ENCODE results near the gene EXOC6B. TPM values are rescaled to one million over a fixed set of nuclear protein-coding genes. Genes with fewer than 3 reads are reported as not detected.

Gene EXOC6B
- polyA plus RNA-seq, 4 donors, result 6.9 to 12.6 (median 8.5) TPM

- 91 to 95% (median 94%) methylated on average over 27 to 29 of the region's 29 CpGs for WGBS, 3 donors
- H3K36me3 ChIP-seq (ENCODE audit: control insufficient read depth in 3 of 3, insufficient read depth in 2 of 3, low read depth in 1 of 3, low read length in 3 of 3), result no peaks in the 10 kb centered on the region
Observed at GRCh38 chr2:72132981-72133720, 692.7 kb downstream of the EXOC6B start.

DNA sequence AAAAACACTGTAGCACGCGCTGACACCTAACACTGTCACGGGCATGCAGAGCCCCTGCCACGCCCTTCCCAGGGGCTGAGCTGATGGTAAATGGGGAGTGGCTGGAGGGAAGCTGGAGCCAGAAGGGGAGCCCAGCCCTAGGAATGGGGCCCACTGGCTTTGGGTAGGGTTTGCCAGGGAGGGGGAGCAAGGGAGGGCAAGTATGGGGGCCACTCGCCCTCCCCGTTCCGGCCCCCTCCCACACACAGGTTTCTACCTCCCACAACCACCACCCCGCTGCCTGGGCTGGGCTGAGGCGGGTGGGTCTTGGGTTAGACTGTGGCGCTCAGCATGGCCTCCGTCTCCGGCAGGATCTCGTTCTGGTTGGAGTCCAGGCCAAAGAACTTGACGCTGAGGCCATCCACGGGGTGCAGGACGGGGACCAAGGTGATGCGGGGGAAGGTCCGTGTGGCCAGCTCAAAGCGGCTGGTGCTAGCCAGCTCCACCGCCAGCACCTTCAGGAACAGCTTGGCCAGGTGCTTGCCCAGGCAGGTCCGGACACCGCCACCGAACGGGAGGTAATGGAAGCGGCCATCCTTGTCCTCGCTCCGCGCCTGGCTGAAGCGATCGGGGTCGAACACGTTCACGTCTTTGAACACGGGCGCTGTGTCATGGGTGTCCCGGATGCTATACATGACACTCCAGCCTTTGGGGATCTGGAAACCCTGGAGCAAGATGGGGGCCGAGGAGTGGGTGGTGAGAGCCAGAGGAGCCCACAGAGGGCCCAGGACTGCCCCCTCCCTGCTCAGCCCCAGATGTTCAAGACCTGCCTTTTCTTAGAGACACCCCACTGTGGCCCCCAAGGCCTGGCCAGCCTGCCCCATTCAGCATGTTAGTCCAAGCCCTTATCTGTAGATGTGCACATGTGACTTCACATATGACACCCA lies 693.7 kb downstream of the EXOC6B start:
- whole genome bisulfite sequencing, 3 donors, result 87 to 92% (median 88%) methylated on average over 36 to 37 of the region's 37 CpGs
- no peak for FAIRE-seq

More at GRCh38 chr2:72132981-72133720, 692.7 kb downstream of the EXOC6B start:
- Histone ChIP-seq H3K4me1 (ENCODE audit: control insufficient read depth in 3 of 3, insufficient read depth in 2 of 3, low read depth in 1 of 3, low read length in 2 of 3) (peaks cover 0 to 7% (median 2%) of the 10 kb centered on the region in 3 donors), H3K4me3 (ENCODE audit: low read depth in 1 of 3, low read length in 3 of 3) (no peak overlapping the region), H3K27ac (ENCODE audit: low read depth in 1 of 3, low read length in 2 of 3) (no peak overlapping the region), H3K27me3 (ENCODE audit: control insufficient read depth in 3 of 3, insufficient read depth in 3 of 3, low read length in 3 of 3) (peaks cover 0 to 2% (median 0%) of the 10 kb centered on the region in 3 donors), H3K9me3 (ENCODE audit: control insufficient read depth in 2 of 2, insufficient read depth in 1 of 2, low read depth in 1 of 2, low read length in 1 of 2) (no peaks in the 10 kb centered on the region)
- FAIRE-seq, result no peak
- DNase-seq, result no peak

GRCh38 chr2:72131371-72131891 lies 694.4 kb downstream of the EXOC6B start:
- H3K9me3 ChIP-seq (ENCODE audit: control insufficient read depth in 2 of 2, insufficient read depth in 1 of 2, low read depth in 1 of 2, low read length in 1 of 2), result no peaks in the 10 kb centered on the region
- H3K36me3 ChIP-seq (ENCODE audit: control insufficient read depth in 3 of 3, insufficient read depth in 2 of 3, low read depth in 1 of 3, low read length in 3 of 3), result no peaks in the 10 kb centered on the region
- peaks cover 0 to 2% (median under 1%) of the 10 kb centered on the region in 3 donors for H3K27me3 ChIP-seq (ENCODE audit: control insufficient read depth in 3 of 3, insufficient read depth in 3 of 3, low read length in 3 of 3)
- WGBS, 3 donors, result 89 to 94% (median 90%) methylated on average over 16 of the region's 16 CpGs
- H3K27ac ChIP-seq (ENCODE audit: low read depth in 1 of 3, low read length in 2 of 3), result no peak overlapping the region
- DNase-seq (no peak), FAIRE-seq (no peak)
- H3K4me1 ChIP-seq (ENCODE audit: control insufficient read depth in 3 of 3, insufficient read depth in 2 of 3, low read depth in 1 of 3, low read length in 2 of 3), result no peaks in the 10 kb centered on the region
- no peak overlapping the region for H3K4me3 ChIP-seq (ENCODE audit: low read depth in 1 of 3, low read length in 3 of 3)

More for the DNA sequence above, 693.7 kb downstream of the EXOC6B start:
- no peak overlapping the region for H3K4me3 ChIP-seq (ENCODE audit: low read depth in 1 of 3, low read length in 3 of 3)
- no peaks in the 10 kb centered on the region for H3K9me3 ChIP-seq (ENCODE audit: control insufficient read depth in 2 of 2, insufficient read depth in 1 of 2, low read depth in 1 of 2, low read length in 1 of 2)
- H3K4me1 ChIP-seq (ENCODE audit: control insufficient read depth in 3 of 3, insufficient read depth in 2 of 3, low read depth in 1 of 3, low read length in 2 of 3), result no peaks in the 10 kb centered on the region
- no peak overlapping the region for H3K27ac ChIP-seq (ENCODE audit: low read depth in 1 of 3, low read length in 2 of 3)
- H3K36me3 ChIP-seq (ENCODE audit: control insufficient read depth in 3 of 3, insufficient read depth in 2 of 3, low read depth in 1 of 3, low read length in 3 of 3), result no peaks in the 10 kb centered on the region
- peaks cover 0 to 2% (median 0%) of the 10 kb centered on the region in 3 donors for H3K27me3 ChIP-seq (ENCODE audit: control insufficient read depth in 3 of 3, insufficient read depth in 3 of 3, low read length in 3 of 3)
- DNase-seq, result no peak

GRCh38 chr2:72130659-72131360 lies 695.0 kb downstream of the EXOC6B start:
- H3K27ac ChIP-seq (ENCODE audit: low read depth in 1 of 3, low read length in 2 of 3), result no peak overlapping the region
- H3K27me3 ChIP-seq (ENCODE audit: control insufficient read depth in 3 of 3, insufficient read depth in 3 of 3, low read length in 3 of 3), result peaks cover 0 to 2% (median 2%) of the 10 kb centered on the region in 3 donors
- FAIRE-seq (no peak), DNase-seq (no peak)
- no peaks in the 10 kb centered on the region for H3K36me3 ChIP-seq (ENCODE audit: control insufficient read depth in 3 of 3, insufficient read depth in 2 of 3, low read depth in 1 of 3, low read length in 3 of 3)
- WGBS, 3 donors, result 75 to 76% (median 75%) methylated on average over 26 of the region's 26 CpGs
- H3K9me3 ChIP-seq (ENCODE audit: control insufficient read depth in 2 of 2, insufficient read depth in 1 of 2, low read depth in 1 of 2, low read length in 1 of 2), result no peaks in the 10 kb centered on the region
- no peaks in the 10 kb centered on the region for H3K4me1 ChIP-seq (ENCODE audit: control insufficient read depth in 3 of 3, insufficient read depth in 2 of 3, low read depth in 1 of 3, low read length in 2 of 3)
- no peak overlapping the region for H3K4me3 ChIP-seq (ENCODE audit: low read depth in 1 of 3, low read length in 3 of 3)

DNA sequence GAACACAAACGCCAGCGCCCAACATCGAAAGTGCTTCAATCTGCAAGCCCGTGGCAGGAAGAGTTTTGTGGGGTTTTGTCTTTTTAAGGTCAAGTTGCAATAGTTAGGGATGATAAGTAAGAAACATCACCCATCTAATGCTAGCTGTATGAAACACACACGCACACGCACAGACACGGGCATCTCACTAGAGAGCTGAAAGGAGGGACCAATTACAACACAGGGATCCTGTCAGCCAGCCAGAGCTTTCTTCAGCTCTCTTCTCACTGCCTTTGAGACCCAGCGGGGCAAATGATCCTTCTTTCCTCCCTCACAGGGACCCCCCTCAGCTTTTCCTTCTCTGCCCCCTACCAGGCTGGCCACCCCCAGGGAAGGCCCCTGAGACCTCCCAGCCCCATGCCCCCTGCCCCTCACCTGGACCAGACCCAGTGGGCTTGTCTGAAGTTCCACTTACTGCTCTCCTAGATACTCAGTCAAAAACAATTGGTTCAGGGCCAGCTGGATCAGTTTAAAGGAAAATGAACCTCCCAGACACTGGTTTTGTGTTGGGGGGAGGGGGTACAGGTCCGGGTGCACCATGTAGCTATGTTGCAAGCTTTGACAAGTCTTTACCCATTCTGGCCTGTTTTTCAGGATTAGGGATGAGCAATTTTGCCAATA lies 696.0 kb downstream of the EXOC6B start:
- no peak for FAIRE-seq
- Histone ChIP-seq H3K27me3 (ENCODE audit: control insufficient read depth in 3 of 3, insufficient read depth in 3 of 3, low read length in 3 of 3) (peaks cover 0 to 2% (median 2%) of the 10 kb centered on the region in 3 donors), H3K4me3 (ENCODE audit: low read depth in 1 of 3, low read length in 3 of 3) (no peak overlapping the region), H3K4me1 (ENCODE audit: control insufficient read depth in 3 of 3, insufficient read depth in 2 of 3, low read depth in 1 of 3, low read length in 2 of 3) (no peaks in the 10 kb centered on the region), H3K9me3 (ENCODE audit: control insufficient read depth in 2 of 2, insufficient read depth in 1 of 2, low read depth in 1 of 2, low read length in 1 of 2) (no peaks in the 10 kb centered on the region), H3K36me3 (ENCODE audit: control insufficient read depth in 3 of 3, insufficient read depth in 2 of 3, low read depth in 1 of 3, low read length in 3 of 3) (no peaks in the 10 kb centered on the region), H3K27ac (ENCODE audit: low read depth in 1 of 3, low read length in 2 of 3) (no peak overlapping the region)
- DNase-seq, result no peak
- WGBS, 3 donors, result 76 to 84% (median 81%) methylated on average over 9 of the region's 9 CpGs

GRCh38 chr2:72128843-72129227 lies 697.0 kb downstream of the EXOC6B start:
- peaks cover 0 to 2% (median 2%) of the 10 kb centered on the region in 3 donors for H3K27me3 ChIP-seq (ENCODE audit: control insufficient read depth in 3 of 3, insufficient read depth in 3 of 3, low read length in 3 of 3)
- no peaks in the 10 kb centered on the region for H3K9me3 ChIP-seq (ENCODE audit: control insufficient read depth in 2 of 2, insufficient read depth in 1 of 2, low read depth in 1 of 2, low read length in 1 of 2)
- FAIRE-seq (no peak), DNase-seq (no peak)
- H3K4me1 ChIP-seq (ENCODE audit: control insufficient read depth in 3 of 3, insufficient read depth in 2 of 3, low read depth in 1 of 3, low read length in 2 of 3), result no peaks in the 10 kb centered on the region
- H3K4me3 ChIP-seq (ENCODE audit: low read depth in 1 of 3, low read length in 3 of 3), result no peak overlapping the region
- no peak overlapping the region for H3K27ac ChIP-seq (ENCODE audit: low read depth in 1 of 3, low read length in 2 of 3)
- 81 to 85% (median 81%) methylated on average over 10 to 11 of the region's 11 CpGs for WGBS, 3 donors
- H3K36me3 ChIP-seq (ENCODE audit: control insufficient read depth in 3 of 3, insufficient read depth in 2 of 3, low read depth in 1 of 3, low read length in 3 of 3), result no peaks in the 10 kb centered on the region

DNA sequence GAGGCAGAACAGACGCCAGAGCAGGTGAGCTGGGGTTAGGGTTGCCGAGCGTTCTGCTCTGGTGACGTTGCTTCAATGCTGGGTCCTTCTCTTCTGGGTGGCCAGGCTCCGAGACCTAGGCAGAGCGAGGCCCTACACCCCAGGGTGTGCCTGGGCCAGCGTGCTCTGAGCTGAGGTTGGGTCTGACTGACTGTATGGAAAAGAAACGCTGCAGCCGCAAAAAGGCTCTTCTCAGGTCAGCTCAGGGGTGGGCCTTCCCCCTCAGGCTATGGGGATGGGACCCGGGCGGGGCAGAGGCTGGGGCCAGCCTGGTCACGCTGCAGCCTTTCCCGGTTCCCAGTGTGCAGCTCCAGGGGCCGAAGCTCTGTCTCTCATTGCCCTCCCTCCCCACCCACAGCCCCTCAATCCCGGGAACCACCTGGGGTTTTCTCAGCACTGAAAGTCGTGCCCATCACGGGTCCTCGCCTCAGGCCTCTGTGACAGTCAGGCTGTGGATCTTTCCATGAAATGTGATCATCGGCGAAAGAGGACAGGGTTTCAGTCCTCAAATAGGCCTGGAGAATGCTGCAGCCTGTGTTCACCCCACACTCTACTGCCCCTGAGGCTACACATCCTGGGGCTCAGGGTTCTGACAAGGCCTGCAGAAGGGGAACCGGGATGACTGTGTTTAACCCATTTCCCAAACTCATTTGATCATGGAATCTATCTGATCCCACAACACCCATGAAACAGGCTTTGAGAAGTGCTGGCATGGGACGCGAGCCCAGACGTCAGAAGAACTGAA lies 697.6 kb downstream of the EXOC6B start:
- Histone ChIP-seq H3K4me1 (ENCODE audit: control insufficient read depth in 3 of 3, insufficient read depth in 2 of 3, low read depth in 1 of 3, low read length in 2 of 3) (no peaks in the 10 kb centered on the region), H3K4me3 (ENCODE audit: low read depth in 1 of 3, low read length in 3 of 3) (no peak overlapping the region), H3K9me3 (ENCODE audit: control insufficient read depth in 2 of 2, insufficient read depth in 1 of 2, low read depth in 1 of 2, low read length in 1 of 2) (no peaks in the 10 kb centered on the region), H3K27ac (ENCODE audit: low read depth in 1 of 3, low read length in 2 of 3) (no peak overlapping the region), H3K36me3 (ENCODE audit: control insufficient read depth in 3 of 3, insufficient read depth in 2 of 3, low read depth in 1 of 3, low read length in 3 of 3) (no peaks in the 10 kb centered on the region), H3K27me3 (ENCODE audit: control insufficient read depth in 3 of 3, insufficient read depth in 3 of 3, low read length in 3 of 3) (peaks cover 0 to 2% (median 2%) of the 10 kb centered on the region in 3 donors)
- DNase-seq (no peak), FAIRE-seq (no peak)
- WGBS, 3 donors, result 78 to 89% (median 83%) methylated on average over 23 to 24 of the region's 24 CpGs
